HG03558 (cell line): ENCODE measurements around the gene RASGEF1C.
"Not testable (repeated sequence)": the region's sequence is repeated elsewhere in the genome, so short reads cannot be mapped to it uniquely, and the experiment has no call there.

Experiments used
- ATAC-seq: cut with Tn5 transposase; IDR thresholded peaks from one replicate; pipeline ENCODE4 v1.9.1; 2021; ENCODE audit warnings: moderate number of reproducible peaks; ENCODE audit not compliant: unreplicated experiment; ENCODE audit errors: extremely low read depth

The RASGEF1C gene

DNA sequence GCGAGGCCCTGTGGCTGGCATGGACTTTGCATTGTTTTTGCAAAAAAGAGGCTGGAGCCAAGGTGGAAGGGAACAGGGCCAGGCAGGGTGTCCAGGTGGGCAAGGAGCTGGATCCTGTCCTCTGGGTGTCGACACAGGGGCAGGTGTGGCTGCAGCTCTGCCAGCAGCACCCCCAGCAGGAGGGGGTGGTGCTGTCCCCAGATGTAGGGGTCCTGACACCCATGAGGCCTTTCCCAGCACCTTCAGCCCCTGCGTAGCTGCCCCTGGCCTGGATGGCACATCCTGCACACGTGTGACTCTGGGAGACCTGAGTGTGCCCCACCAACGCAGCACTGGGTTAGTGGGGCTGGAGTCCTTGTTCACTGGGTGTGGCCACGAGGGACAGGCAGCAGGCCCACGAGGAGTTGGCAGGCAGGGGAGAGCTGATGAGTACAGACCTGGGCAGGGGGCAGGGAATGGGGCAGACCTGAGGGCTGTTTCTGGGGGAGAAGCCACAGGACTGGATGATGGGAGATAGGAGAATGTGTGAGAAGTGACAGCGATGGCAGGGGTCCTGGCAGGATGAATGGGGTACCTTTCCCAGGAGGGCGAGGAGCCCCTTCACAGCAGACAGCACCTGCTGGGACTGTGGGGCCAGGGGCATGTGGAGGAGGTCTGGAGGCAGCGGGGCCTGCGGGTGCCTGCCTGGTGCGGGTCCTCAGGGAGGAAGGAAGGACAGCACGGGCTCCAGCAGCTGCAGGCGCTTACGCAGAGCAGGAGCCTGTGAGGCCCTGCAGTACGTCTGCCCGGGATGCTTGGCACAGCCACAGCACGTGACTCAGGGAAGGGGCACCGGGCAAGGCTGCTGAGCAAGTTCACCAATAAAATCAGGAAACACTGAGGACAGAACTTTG is 3.6 kb upstream of the RASGEF1C start:
- ATAC-seq = no peak

DNA sequence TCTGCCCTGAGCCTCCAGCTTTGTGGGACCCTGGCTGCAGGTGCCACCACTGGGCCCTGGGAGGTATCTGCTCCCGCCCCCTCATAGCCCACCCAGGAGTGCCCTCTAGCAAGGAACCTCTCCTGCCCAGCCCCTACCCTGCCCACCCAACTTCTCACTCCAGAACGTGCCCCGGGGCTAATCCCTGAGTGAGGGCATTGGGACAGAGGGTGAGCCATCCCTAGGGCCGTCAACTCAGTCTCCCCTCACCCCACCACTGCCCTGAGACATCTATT is 2.7 kb upstream of the RASGEF1C start:
- no peak for ATAC-seq

DNA sequence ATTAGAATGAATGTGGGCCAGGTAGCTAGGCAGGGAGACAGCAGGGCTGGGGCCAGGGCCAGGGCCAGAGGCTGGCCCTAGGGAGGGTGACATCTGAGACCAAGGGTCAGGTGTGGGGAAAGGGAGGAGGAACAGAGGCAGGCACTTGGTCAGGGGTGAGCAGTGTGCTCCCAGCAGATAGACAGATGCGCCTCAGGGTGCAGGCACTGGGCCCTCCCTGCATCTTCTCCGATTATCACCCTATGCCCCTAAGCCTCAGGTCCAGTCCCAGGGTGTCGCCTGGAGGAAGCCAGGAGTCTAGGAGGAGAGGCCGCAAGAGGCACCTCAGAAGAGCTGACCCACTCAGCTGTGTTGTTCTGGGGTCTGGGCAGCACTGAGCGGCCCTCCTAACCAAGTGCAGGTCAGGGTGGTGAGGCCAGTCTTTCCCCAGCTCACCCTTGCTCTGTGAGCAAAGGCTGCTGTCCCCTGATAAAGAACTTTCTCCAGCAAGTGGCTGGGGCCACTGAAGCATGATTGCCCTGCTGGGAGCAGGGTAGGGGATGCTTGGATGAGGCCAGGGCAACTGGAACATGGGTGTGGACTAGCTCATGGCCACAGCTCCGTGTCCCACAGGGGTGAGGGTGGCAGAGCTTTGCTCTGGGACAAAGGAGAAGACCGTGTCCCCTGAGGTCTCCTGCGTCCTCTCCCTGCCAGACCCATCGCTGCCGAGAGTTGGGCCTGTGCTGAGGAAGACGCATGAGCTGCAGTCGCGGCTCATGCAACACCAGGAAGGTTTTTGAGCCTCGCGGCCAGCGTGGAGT is 2.1 kb upstream of the RASGEF1C start:
- no peak for ATAC-seq

DNA sequence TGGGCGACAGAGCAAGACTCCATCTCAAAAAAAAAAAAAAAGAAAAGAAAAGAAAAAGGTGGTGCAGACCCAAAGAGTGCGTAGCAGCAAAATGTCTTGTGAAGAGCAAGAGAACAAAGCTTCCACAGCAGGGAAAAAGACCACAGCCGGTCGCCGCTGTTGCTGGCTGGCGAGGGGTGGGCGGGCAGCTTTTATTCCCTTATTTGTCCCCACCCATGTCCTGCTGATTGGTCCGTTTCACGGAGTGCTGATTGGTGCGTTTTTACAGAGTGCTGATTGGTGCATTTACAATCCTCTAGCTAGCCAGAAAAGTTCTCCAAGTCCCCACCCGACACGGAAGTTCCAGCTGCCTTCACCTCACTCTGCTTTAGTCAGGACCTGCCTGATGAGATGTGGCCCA is 1.1 kb upstream of the RASGEF1C start:
- ATAC-seq = not testable (repeated sequence)

DNA sequence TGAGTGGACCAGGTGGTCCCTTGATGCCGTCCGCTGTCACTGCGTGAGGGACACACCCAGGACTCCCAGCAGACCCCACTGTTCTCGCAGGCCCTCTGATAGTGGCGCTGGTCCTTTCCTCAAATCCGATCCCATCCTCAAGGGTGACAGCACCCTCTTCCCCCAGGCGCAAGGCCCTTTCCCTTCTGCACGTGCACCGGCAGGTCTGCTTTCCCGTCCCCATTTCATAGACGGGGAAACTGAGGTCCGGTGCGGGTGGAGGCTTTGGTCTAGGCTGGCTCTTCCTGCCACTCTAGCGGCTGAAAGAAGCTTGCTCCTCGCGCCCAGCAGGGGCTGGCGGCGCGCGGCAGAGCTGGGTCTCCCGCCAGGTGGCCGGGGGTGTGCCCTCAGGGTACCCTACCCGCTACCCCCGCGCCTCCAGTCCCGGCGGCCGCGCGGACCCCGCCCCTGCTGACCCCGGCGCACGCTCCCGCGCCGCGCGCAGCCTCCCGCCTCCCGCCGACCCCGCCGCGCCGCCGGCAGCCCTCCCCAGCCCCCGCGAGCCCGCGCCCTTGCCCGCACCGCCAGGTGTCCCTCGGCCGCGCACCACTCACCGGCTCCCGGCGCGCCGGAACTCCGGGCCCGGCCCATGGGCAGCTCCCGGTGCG is 453 bp downstream of the RASGEF1C start:
- no peak for ATAC-seq

DNA sequence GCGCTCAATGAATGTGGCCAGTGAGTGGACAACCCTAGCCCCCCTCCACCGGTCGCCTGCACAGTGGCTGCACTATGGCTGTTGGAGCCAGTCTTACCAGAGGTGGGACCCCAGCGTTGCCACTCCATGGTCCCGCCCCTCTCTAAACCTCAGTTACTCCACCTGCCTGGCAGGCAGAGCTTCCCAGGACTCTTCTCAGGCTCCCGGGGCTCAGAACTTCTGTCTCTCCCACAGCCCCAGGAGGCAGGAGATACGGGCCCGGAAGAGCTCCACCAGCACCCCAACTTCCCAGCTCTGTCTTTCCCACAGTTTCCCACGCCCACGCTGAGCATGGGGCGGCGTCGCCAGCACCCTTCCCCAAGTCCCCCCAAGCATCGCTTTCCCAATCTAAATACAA is 975 bp downstream of the RASGEF1C start:
- no peak for ATAC-seq

DNA sequence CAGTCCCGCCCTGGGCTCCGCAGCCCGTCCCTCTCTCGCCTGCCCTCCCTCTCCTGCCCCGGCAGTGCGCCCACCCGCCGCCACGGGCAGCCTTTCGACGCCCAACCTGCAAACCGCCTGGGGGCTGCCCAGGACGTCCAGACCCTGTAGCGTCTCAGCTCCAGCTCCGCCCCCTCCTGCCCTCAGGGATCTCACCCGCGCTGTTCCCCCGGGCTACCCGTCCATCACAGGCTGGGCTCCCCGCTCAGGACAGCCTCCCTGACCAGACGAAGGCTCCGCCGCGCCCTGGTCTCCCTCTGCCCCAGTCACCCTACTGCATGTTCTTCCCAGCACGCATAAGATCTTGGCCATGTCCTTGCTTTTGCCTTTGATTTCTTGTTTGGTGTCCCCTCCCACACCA is 1.4 kb downstream of the RASGEF1C start:
- no peak for ATAC-seq

DNA sequence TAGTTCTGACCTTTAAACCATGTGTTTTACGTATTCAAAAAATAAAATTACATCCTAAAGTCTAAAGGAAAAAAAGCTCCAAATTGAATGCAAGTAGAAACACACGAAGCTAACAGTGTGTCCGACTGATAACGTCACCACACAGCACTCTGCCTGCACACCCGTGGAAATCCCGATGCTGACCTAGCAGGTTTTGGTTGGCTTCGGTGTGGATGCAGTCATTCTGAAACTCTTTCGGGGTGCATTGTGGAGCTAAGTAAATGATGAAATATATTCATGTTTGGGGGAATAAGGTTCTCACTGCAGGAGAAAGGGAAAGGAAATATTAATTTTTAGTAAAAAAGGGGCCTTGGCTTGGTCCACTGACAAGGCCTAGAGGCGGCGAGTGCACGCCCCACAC is 2.0 kb downstream of the RASGEF1C start:
- no peak for ATAC-seq

DNA sequence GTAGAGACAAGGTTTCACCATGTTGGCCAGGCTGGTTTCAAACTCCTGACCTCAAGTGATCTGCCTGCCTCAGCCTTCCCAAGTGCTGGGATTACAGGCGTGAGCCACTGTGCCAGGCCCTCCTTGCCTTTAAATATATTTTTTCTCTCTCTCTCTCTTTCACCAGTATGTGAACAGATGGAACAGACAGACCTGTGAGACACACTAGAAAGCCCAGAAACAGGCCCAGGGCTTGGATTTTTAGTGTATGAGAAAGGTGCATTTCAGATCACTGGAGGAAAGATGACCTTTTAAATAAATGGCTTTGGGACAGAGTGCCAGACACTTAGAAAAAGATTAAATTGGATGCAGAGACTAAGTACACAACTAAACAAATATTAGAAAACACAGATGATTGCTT is 3.1 kb downstream of the RASGEF1C start:
- no peak for ATAC-seq

DNA sequence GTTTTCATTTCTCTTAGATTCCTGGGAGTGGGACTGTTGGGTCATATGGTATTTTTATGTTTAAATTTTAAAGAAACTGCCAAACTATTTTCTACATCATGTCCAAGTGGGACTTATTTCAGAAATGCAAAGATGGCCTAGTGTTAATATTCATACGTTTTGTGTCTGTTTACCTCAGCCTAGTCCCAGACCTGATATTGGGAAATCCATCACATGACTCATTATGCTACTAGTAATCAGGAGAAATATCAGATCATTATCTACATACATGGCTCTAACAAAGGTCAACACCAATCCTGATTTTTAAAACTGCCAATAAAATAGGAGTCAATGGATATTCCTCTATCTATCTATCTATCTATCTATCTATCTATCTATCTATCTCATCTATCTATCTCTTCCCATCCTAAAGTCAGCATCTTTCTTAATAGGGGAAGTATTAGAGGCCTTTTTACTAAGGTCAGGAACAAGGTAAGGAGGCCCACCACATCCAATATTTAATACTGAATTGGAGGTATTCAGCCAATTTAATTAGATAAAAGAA is 4.7 kb downstream of the RASGEF1C start:
- ATAC-seq = no peak

DNA sequence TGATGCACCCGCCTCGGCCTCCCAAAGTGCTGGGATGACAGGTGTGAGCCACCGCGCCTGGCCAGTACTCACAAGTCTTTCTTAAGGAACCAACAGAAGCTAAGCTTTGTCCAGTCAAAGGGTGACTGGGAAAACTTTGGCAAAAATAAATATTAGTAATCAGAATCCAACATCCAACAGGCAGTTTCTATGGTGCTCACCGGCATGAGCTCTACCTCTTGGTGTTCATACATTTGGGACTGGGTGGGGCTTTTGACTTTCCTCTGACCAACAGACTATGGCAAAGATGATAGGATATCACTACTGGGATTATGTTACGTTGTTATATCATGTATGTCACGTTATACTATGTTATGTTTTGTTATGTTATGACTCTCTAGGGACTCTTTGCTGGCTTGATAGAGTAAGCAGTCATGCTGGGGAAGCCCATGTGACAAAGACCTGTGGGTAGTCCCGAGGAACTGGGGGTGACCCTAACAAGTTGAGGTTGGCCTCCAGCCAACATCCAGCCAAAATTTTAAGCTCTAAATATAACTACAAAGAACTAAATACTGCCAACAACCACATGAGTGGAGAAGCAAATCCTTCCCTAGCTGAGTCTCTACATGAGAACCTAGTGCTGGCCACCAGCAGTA is 6.0 kb downstream of the RASGEF1C start:
- no peak for ATAC-seq

DNA sequence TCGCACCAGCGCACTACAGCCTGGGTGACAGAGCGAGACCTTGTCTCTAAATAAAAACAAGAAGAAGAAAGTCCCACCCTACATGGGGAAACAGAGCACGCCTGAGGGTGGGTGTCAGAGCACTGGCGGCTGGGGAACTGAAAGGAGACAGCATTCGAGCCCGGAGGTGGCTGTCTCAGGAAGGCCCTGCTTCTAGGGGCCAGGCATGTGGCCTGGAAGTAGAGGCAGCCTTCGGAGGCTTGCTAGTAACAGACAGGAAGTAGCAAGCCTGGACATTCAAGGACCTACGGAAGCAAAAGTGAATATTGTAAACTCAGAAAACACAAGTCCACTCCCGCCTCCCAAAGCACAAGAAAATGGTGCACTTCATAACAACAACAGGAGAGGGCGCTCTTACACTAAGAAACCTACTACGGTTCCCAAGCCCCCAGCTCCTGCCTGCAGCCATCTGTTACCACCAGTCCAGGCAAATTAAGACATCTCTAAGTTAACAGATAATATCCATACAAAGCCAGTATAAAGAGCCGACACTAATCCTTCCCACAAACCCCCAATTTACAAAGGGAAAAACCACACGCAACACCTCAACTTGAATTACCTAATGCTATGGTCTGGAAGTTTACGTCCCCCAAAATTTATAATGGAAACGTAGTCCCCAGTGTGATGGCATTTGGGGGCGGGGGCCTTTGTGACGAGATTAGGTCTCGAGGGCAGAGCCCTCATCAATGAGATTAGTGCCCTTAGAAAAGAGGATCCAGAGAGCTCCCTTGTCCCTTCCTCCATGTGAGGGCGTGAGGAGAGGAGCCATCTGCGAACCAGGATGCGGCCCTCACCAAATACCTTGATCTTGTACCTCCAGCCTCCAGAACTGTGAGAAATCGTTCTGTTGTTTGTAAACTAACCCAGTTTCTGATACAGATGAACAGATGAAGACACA is 7.7 kb downstream of the RASGEF1C start:
- no peak for ATAC-seq

DNA sequence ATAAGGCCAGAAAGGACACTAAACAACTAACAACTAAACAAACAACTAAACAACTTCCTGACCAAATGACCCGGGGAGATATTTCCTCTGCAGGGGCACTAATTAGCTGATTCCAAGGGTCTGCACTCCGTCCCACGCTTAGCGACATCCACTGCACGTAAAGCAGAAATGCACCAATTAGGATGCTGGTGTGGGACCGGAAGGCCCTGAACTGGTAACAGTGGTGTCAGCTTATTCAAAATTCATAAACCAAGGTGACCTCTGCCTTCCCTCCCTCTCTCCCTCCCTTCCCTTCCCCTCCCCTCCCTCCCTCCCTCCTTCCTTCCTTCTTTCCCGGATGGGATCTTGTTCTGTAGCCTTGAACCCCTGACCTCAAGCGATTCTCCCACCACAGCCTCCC is 9.6 kb downstream of the RASGEF1C start:
- no peak for ATAC-seq

DNA sequence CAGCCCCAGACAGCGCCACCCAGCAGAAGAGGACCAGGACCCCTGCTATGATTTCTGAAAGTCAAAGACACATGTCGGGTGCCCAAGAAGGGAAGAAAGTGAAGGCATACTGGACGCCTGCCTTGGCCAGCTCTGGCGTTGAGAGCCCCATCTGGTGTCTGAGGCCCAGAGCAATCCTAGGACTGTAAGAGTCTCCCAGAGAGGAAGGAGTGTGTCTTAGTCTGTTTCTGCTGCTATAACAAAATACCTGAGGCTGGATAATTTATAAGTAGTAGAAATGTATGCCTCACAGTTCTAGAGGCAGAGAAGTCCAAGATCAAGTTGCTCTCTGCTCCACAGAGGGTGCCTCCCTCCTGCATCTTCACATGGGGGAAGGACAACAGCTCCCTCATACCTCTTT is 10.8 kb downstream of the RASGEF1C start:
- no peak for ATAC-seq

DNA sequence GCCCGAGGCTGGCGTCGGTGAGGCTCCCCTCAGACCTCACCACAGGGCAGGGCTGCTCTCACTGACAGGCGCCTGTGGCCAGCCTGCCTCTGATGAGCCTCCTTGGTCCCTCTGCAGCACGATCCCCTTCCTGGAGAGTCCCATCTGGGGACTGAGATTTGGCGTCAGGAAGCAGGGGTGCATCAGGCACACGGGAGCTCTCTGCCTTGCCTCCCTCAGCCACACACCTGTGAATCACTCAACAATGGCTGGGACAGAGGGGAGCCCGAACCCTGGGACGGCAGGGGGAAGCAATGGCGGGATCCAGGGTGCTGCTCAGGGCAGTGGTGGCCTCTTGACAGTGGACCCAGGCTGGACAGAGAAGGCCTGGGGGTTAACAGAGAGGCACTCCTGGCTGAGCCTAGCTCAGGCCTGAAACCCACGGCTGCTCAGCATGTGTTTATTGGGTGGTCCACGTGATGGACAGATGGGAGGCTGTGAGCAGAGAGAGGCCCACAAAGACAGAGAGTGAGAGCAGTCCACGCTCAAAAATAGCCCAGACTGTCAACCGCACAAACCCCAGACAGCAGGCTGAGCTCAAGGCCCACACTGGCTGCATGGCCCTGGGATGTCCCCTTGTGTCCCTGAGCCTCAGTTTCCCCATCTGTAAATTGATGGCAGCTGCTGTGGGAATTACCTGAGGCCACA is 11.9 kb downstream of the RASGEF1C start:
- no peak for ATAC-seq

DNA sequence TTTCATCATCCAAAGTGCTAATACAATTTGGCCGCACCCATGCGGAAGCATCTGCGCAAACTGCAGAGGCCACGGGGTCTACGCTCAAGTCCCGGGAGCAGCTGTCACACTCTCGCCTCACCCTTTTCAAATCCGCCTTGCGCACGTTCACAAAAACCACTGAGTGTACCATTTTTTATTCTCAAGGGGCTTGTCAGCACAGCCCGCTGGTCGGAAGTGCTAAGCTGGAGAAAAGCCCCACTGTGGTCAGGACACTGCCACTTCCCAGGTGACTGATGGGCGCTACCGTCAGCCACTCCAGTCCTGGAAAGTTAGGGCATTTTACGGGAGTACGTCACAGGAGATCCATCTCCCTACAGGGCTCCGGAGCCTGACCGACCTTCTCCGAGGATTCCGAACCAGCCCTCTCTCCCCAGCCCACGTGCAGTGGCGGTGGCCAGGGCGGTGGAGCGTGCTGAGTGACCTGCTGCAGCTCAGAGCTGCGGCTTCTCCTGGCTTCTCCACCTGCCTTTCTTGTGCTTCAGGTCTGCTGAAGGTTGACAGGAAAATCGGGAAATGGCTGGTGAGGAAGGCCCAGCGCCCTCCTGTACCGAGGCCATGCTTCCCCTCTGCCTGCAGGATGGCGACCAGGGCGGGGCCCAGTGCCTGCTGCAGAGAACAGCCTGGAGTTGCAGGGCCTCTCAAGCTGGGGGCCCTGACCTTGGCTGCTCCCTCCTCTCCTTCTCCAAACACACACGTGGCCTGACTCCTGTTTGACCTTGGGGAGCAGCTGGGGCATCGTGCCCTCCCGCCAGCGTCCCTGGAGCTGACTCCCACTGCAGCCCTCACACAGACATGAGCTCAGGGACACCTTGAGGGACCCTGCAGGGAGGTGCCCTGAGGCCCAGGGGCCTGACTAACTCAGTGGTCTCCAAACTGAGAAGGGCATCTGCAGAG is 14.3 kb downstream of the RASGEF1C start:
- no peak for ATAC-seq

DNA sequence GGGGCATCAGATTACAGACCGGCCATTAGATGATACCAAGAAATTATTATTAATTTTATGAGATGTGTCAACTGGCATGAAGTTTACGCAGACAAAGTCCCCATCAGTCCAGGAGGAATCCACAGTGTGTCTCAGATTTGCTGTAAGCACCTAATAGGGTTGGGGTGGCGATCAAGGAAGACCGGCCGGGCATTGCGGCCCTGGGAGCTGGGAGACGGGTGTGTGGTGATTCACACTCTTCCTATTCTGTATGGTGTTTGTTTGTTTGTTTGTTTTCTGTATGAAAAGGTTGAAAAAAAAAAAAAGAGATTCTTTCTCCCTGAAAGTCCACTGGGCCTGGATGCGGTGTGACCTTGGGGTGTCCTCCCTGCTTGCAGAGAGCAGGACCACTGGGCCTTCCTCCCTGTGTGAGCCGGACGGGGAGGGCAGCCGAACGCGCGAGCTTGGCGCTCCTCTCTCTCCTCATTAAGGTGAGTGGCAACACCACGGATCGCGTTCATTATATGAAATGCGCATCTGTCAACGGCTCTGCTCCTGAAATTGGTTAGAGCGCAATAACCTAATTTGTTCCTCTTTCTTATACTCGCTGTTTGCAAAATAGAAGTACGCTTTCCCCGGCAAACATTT is 15.1 kb downstream of the RASGEF1C start:
- ATAC-seq = no peak
